ENCODE measurements around the gene LRIT1.

GRCh38 chr10:84241185-84241790, at the start of gene LRIT1:
- no peak for TF ChIP-seq CTCF (IDR thresholded peaks at IDR 0.05; ENCODE audit: low read depth, low read length)
- no peak for TF ChIP-seq POLR2A (IDR thresholded peaks at IDR 0.05; ENCODE audit: extremely low read depth, insufficient read length)
